HG03039 (cell line): ENCODE results near the gene DIMT1.
A peak's percentile ranks its signal among the peaks of the same experiment; 100 is the strongest.

Experiments used
- ATAC-seq: cut with Tn5 transposase; IDR thresholded peaks from one replicate; pipeline ENCODE4 v1.9.1; 2021; ENCODE audit warnings: mild to moderate bottlenecking, moderate library complexity; ENCODE audit not compliant: unreplicated experiment

Gene DIMT1

GRCh38 chr5:62372600-62372999, 31.1 kb downstream of the DIMT1 start:
- ATAC-seq: no peak

- no peak for ATAC-seq
These were observed 32.3 kb downstream of the DIMT1 start for GRCh38 chr5:62371409-62371808.

DNA sequence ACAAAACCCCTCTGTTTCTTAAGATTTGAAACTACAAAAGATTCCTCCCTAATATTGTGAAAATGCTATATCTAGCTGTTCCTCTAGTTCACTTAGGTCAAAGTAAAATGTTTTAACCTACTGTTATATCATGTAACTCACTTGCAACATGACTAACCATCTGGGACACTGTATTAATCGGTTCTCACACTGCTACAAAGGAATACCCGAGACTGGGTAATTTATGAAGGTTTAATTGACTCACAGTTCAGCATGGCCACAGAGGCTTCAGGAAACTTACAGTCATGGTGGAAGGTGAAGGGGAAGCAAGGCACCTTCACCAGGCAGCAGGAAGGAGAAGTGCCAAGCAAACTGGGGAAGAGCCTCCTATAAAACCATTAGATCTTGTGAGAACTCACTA, 34.7 kb downstream of the DIMT1 start:
- ATAC-seq: no peak

GRCh38 chr5:62362701-62363100, 41.0 kb downstream of the DIMT1 start:
- ATAC-seq: no peak

- peak; percentile 80 for ATAC-seq
These were observed 49.5 kb downstream of the DIMT1 start for GRCh38 chr5:62354028-62354874.

GRCh38 chr5:62348723-62349481, 54.8 kb downstream of the DIMT1 start:
- ATAC-seq: no peak

GRCh38 chr5:62347928-62348327, 55.8 kb downstream of the DIMT1 start:
- no peak for ATAC-seq

DNA sequence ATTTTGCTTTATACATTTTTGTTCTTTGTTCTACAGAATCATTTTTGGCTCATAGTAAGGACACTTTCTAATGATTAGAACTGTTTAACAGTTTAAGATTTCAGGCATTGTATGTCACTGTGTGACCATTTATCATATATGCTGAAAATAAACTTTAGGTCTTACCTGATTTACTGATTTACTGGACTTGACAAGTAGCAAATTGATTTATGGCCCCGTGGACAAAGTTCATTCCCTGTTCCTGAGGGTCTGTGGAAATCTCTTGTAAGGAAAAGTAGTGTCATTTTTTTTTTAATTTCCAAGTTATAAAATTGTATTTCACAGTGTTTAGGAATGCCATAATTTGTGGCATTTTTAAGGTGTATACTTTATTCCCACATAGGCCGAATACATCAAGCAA, 57.0 kb downstream of the DIMT1 start:
- ATAC-seq: no peak

- ATAC-seq: no peak
These were observed 60.3 kb downstream of the DIMT1 start for GRCh38 chr5:62343428-62343827.

DNA sequence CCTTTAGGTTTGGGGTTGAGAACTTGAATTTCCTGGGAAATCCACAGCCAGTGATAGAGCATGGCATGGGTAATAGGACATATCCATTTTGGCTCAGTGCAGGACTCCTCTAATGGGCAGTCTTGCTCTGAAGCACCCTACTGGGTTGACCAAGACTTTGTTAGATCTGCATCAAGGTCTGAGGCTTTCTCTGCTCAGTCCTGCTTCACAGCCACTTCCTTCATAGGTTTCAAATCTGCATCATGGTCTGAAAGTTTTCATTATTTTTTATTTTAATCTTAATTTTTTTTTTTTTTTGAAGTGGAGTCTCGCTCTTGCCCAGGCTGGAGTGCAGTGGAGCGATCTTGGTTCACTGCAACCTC, 61.2 kb downstream of the DIMT1 start:
- no peak for ATAC-seq

GRCh38 chr5:62341783-62342475, 61.8 kb downstream of the DIMT1 start:
- ATAC-seq: no peak

GRCh38 chr5:62340979-62341378, 62.7 kb downstream of the DIMT1 start:
- no peak for ATAC-seq

DNA sequence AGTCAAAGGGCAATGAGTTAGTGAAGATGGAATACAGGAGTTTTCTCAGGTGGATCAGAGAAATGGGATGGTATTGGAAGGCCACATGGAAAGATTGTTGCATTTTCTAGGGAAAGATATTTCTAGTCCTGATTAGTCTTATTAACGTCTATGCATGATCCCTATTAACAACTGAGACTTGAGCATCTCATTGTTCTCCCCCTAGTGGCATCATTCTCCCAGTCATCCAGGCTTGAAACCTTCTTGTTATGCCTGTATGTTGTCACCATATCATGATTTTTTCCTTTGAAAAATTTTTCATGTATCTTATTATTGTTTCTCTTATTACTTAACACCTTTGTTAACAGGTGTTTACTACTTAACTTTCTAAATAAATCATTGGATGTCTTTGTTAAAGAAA, 63.3 kb downstream of the DIMT1 start:
- ATAC-seq: no peak
